Uterine smooth muscle cell (primary cell): ENCODE measurements around the gene ALDH1L2. TPM values are rescaled to one million over a fixed set of nuclear protein-coding genes. Genes with fewer than 3 reads are reported as not detected.

Source experiments
- total RNA-seq: library from RNA; depleted of rRNA; stranded (reverse); fragments of >200 nt; gene quantifications from 2 replicates; pipeline ENCODE4 v1.2.3, GENCODE V29; 2014

ALDH1L2 gene
- total RNA-seq = 62.8 and 79.4 TPM in 2 replicates

DNA sequence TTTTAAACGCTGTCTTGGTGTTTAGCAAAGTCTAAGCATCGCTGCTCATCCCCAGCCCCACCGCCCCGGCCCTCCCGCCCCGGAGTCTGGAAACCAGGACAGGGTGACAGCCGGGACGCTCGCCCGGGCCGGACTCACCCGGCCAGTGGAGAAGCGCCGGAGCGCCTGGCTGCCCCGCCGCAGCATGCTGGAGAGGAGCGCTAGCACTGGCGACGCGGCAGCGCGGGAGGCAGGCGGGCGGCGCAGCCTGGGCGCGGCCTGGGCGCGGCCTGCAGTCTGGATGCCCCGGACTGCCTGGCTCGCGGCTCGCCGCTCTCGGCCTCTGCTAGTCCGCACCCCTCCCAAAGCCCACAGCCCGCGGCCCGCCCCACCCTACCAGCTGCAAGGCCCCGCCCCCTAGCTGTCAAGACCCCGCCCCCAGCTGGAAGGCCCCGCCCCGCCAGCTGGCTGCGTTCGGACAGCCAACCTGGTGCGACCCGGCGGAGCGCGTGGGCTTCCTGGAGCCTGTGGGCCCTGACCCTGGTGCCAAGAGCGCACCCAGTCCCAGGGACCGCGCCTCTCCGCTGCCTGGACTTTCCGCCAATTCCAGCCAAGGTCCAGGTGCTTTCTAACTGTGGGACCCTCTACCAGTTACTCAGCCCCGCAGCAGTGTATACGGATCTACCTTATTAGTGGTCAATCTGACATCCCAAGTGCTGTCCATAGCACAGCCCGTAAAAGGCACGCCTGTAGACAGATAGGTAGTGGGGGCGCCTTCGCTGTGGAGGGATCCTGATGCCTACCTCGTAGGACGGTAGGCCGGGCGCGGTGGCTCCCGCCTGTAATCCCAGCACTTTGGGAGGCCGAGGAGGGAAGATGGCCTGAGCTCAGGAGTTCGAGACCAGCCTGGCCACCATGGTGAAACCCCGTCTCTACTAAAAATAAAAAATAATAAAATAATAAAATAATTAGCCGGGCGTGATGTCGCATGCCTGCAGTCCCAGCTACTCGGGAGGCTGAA lies at the start of gene ALDH1L2:
ALDH1L2 (minus strand) TSS at position 208 of the 1,000 bp plus-strand sequence; CDS start at position 186, 22 bp downstream.

GRCh38 chr12:105107494-105108371 lies 23.5 kb upstream of the ALDH1L2 start, which contains the start of gene WASHC4:
Gene WASHC4, plus strand, starts transcription at chr12:105107731. Its CDS starts 70 bp downstream, at chr12:105107801.

DNA sequence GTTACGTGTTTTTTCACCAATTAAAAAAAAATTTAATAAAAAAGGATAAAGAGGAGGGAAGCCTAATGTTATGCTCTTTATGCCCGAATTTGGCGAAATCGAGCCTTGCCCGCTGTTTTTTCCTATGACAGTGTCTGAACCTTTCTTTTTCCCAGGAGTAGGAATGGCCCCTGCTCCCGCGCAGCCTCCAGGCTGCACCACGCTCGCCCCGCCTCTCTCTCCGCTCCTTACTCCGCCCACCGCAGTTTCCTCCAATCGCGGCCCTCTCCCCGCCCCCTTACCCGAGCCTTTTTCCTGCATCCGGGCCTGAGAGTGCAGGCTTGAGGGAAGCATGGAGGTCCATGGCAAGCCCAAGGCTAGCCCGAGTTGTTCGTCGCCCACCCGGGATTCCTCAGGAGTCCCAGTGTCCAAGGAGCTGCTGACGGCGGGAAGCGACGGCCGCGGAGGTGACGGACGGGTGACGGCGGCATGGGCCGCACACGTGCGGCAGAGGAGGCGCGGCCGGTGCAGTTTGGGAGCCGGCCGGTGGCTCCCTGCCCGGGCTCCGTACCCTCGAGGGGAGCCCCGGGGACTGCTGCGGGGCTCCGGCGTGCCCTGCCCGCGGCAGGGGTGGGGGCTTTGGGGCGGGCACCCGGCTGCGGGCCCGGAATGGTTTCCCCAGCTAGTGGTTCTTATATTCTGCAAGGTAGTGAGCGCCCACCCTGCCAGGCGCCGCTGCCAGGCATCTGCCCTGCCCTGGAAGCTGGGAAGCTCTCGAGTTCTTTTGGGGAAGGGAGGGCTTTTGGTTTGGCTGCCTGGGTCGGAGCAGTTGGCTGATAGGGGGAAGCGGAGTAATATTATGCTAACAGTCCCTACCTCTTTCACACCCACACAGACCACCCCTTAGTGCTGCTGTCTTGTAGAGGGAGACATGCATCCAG lies 98.0 kb downstream of the ALDH1L2 start, which contains the start of gene NOPCHAP1:
NOPCHAP1 (plus strand) TSS at position 295 of the 920 bp plus-strand sequence; CDS start at position 332, 37 bp downstream.

Other genes starting within 250 kb of the ALDH1L2 start
- 19.8 and 23.0 TPM in 2 replicates for gene SLC41A2, start 126.2 kb downstream of the ALDH1L2 start, total RNA-seq
- gene NOPCHAP1, start 98.1 kb downstream of the ALDH1L2 start, total RNA-seq = 4.1 and 4.5 TPM in 2 replicates
- gene WASHC4, start 23.3 kb upstream of the ALDH1L2 start, total RNA-seq = 112 and 130 TPM in 2 replicates
- gene APPL2, start 151.7 kb upstream of the ALDH1L2 start, total RNA-seq = 76.8 and 80.9 TPM in 2 replicates
- gene C12orf75, start 246.2 kb upstream of the ALDH1L2 start, total RNA-seq = 239 and 337 TPM in 2 replicates